Mesenchymal stem cell (in vitro differentiated cells and primary cell): ENCODE measurements around the gene PSPN. TPM values are rescaled to one million over a fixed set of nuclear protein-coding genes. Genes with fewer than 3 reads are reported as not detected.

Source experiments
- DNase-seq: peaks from one replicate; pipeline ENCODE4 v3.0.0-alpha.2; 2013
- H2AFZ ChIP-seq: one replicate; pipeline ENCODE4 v1.6.1; 2013; ENCODE audit warnings: low read depth, mild to moderate bottlenecking, control low read depth, inconsistent platforms, low read length, moderate library complexity
- H2AK5ac ChIP-seq: 2 replicates; pipeline ENCODE4 v1.6.1; 2013; ENCODE audit warnings: low read length, moderate library complexity, mild to moderate bottlenecking, inconsistent platforms; ENCODE audit not compliant: severe bottlenecking
- H2BK120ac ChIP-seq: one replicate; pipeline ENCODE4 v1.6.1; 2013; ENCODE audit warnings: low read depth, mild to moderate bottlenecking, inconsistent platforms, low read length, moderate library complexity
- H2BK12ac ChIP-seq, 2 experiments: one replicate each; pipeline ENCODE4 v1.6.1; 2013; ENCODE audit warnings: inconsistent platforms in 2 of 2, low read length in 2 of 2, mild to moderate bottlenecking in 2 of 2, moderate library complexity in 2 of 2, control low read depth in 1 of 2
- H2BK15ac ChIP-seq: one replicate; pipeline ENCODE4 v1.6.1; 2013; ENCODE audit warnings: mild to moderate bottlenecking, low read depth, inconsistent platforms; ENCODE audit not compliant: poor library complexity, severe bottlenecking
- H2BK5ac ChIP-seq: 2 replicates; pipeline ENCODE4 v1.6.1; 2013; ENCODE audit warnings: low read depth, mild to moderate bottlenecking, low read length, control low read depth, inconsistent platforms; ENCODE audit not compliant: poor library complexity, severe bottlenecking
- H3K14ac ChIP-seq, 2 experiments: one replicate each; pipeline ENCODE4 v1.6.1; 2013; ENCODE audit warnings: inconsistent platforms in 2 of 2, low read length in 2 of 2, control low read depth in 1 of 2, mild to moderate bottlenecking in 1 of 2, moderate library complexity in 1 of 2
- H3K18ac ChIP-seq, 2 experiments: one replicate each; pipeline ENCODE4 v1.6.1; 2013; ENCODE audit warnings: inconsistent platforms in 2 of 2, low read length in 2 of 2, control low read depth in 1 of 2, low read depth in 1 of 2, mild to moderate bottlenecking in 1 of 2
- H3K23ac ChIP-seq, 2 experiments: one replicate each; pipeline ENCODE4 v1.6.1; 2013; ENCODE audit warnings: inconsistent platforms in 2 of 2, low read length in 2 of 2, mild to moderate bottlenecking in 2 of 2, moderate library complexity in 2 of 2, control low read depth in 1 of 2
- H3K27ac ChIP-seq: 2 replicates; pipeline ENCODE4 v1.5.1; 2013; ENCODE audit warnings: mild to moderate bottlenecking, moderate library complexity, low read length, control low read depth, inconsistent platforms; ENCODE audit not compliant: poor library complexity, severe bottlenecking
- H3K27me3 ChIP-seq, 2 experiments: 2 replicates each; pipeline versions ENCODE4 v1.6.1 to v1.7.0; 2013; ENCODE audit warnings: low read length in 2 of 2, mild to moderate bottlenecking in 2 of 2, moderate library complexity in 2 of 2, control low read depth in 1 of 2, inconsistent platforms in 1 of 2; ENCODE audit not compliant: control insufficient read depth in 1 of 2, insufficient read depth in 1 of 2
- H3K36me3 ChIP-seq, 2 experiments: 2 replicates each; pipeline versions ENCODE4 v1.6.1 to v1.7.0; 2013; ENCODE audit warnings: low read length in 2 of 2, control low read depth in 1 of 2, inconsistent platforms in 1 of 2, low read depth in 1 of 2, mild to moderate bottlenecking in 1 of 2; ENCODE audit not compliant: insufficient read depth in 2 of 2, control insufficient read depth in 1 of 2
- H3K4ac ChIP-seq, 2 experiments: one replicate each; pipeline ENCODE4 v1.6.1; 2013; ENCODE audit warnings: inconsistent platforms in 2 of 2, low read length in 2 of 2, mild to moderate bottlenecking in 2 of 2, moderate library complexity in 2 of 2, control low read depth in 1 of 2, low read depth in 1 of 2
- H3K4me1 ChIP-seq: 2 replicates; pipeline ENCODE4 v1.6.1; 2013; ENCODE audit warnings: low read depth, low read length, control low read depth; ENCODE audit not compliant: control insufficient read depth, insufficient read depth
- H3K4me2 ChIP-seq: 2 replicates; pipeline ENCODE4 v1.6.1; 2013; ENCODE audit warnings: low read length, mild to moderate bottlenecking, inconsistent platforms; ENCODE audit not compliant: poor library complexity, severe bottlenecking
- H3K4me3 ChIP-seq, 2 experiments: 2 replicates each; pipeline versions ENCODE4 v1.5.1 to v1.7.0; 2013; ENCODE audit warnings: low read length in 2 of 2, mild to moderate bottlenecking in 2 of 2, control low read depth in 1 of 2, low read depth in 1 of 2; ENCODE audit not compliant: insufficient read depth in 1 of 2
- H3K79me1 ChIP-seq: replicated peaks from 2 replicates; pipeline ENCODE4 v1.6.1; 2013; ENCODE audit warnings: mild to moderate bottlenecking, control low read depth, low read length, inconsistent platforms; ENCODE audit not compliant: poor library complexity, severe bottlenecking
- H3K9ac ChIP-seq: 2 replicates; pipeline ENCODE4 v1.7.0; 2013; ENCODE audit warnings: mild to moderate bottlenecking, low read length, moderate library complexity
- H3K9me3 ChIP-seq: 2 replicates; pipeline ENCODE4 v1.7.0; 2013; ENCODE audit warnings: mild to moderate bottlenecking, low read length; ENCODE audit not compliant: control insufficient read depth
- H4K8ac ChIP-seq: one replicate; pipeline ENCODE4 v1.6.1; 2013; ENCODE audit warnings: inconsistent platforms, mild to moderate bottlenecking, low read length, moderate library complexity
- H4K91ac ChIP-seq: one replicate; pipeline ENCODE4 v1.6.1; 2013; ENCODE audit warnings: mild to moderate bottlenecking, low read length, inconsistent platforms
- WGBS: methylation state at CpG from one replicate; pipeline ENCODE4 v1.1.7; 2013; ENCODE audit warnings: mixed read lengths; 5-methylcytosine and 5-hydroxymethylcytosine counted together
- polyA plus RNA-seq, 2 experiments: library from polyadenylated mRNA; stranded (reverse); fragments of 200-250 nt; gene quantifications; one replicate each; pipeline ENCODE4 v1.2.3, GENCODE V29; 2013

Gene PSPN, protein sequence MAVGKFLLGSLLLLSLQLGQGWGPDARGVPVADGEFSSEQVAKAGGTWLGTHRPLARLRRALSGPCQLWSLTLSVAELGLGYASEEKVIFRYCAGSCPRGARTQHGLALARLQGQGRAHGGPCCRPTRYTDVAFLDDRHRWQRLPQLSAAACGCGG
- 0.97 TPM for polyA plus RNA-seq (2013, experiment 1 of 2)
- 0.82 TPM for polyA plus RNA-seq (2013, experiment 2 of 2)

DNA sequence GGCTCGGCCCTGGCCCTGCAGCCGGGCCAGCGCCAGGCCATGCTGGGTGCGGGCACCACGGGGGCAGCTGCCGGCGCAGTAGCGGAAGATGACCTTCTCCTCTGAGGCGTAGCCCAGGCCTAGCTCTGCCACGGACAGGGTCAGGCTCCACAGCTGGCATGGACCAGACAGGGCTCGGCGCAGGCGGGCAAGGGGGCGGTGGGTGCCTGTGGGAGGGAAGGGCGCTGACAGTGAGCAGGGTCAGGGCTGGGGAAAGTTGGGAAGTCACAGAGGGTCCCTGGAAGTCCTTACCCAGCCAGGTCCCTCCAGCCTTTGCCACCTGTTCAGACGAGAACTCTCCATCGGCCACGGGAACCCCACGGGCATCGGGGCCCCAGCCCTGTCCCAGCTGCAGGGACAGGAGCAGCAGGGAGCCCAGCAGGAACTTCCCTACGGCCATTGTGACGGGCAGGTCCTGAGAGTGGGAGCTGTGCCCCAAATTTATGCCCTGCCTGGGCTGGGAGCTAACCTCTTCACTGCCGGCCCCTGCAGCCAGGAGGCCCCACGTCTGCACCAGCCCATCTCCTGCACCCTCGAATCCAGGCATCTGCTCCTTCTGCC, at the start of gene PSPN:
PSPN (minus strand) TSS at position 523 of the 600 bp plus-strand sequence; CDS start at position 439, 84 bp downstream.
- H3K27me3 ChIP-seq, result no peaks in the 10 kb centered on the region

DNA sequence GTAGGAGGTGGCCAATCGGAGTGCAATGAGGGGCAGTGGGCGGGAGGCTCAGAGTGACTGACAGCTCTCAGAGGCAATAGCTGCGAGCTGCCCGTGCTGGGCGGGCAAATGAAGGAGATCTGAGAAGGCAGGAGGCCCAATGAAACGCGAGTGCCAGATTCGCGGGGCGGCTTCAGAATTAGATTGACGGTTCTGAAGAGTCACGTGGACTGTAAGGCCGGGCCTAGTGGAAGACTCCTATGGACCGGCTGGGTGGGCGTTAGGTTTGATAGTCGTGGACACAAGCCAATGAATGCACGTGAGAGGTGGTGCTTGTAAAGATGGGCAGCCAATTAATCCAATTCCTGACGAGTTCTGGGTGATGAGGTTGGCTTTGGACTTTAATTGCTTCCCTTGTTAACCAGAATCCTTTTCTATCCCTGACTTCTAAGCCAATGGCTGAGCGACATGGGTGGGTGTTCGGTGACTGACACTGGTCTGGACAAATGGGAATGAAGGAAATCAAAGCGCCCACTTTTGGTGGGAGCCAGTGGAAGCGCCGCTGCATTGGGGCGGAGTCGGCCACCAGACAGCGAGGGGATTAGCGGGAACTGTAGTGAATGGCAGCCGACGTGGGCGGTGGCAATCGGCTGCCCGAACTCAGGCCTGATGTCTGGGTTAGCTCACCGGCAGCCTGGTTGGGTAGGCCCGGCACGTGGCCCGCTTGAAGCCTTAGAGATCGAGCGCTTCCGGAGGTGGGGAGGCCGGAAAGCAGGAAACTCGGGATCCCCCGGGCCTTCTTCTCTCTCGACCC, 49.4 kb upstream of the PSPN start:
- Histone ChIP-seq H3K4ac (peak overlapping the region in 1 of 2 experiments; percentile 64), H2BK12ac (no peak overlapping the region), H4K91ac (no peak overlapping the region), H3K27me3 (peaks cover 9% of the 10 kb centered on the region in 2 experiments), H3K4me1 (peaks cover 19% of the 10 kb centered on the region), H3K36me3 (peaks cover 21 to 22% of the 10 kb centered on the region in 2 experiments), H2BK15ac (peak overlapping the region; percentile 6), H3K79me1 (peaks cover 5% of the 10 kb centered on the region), H3K18ac (peak overlapping the region in 1 of 2 experiments; percentile 92), H3K14ac (no peak overlapping the region), H3K23ac (no peak overlapping the region), H2AK5ac (no peak overlapping the region), H3K4me3 (peak overlapping the region in 1 of 2 experiments; percentile 50), H2AFZ (peak overlapping the region; percentile 48), H4K8ac (peak overlapping the region; percentile 99), H3K9ac (peak overlapping the region; percentile 53), H2BK120ac (no peak overlapping the region), H3K9me3 (no peaks in the 10 kb centered on the region), H3K27ac (peak overlapping the region; percentile 62), H3K4me2 (no peak overlapping the region), H2BK5ac (no peak overlapping the region)
- DNase-seq, result peak; percentile 100
- 11% methylated on average over 42 of the region's 43 CpGs for WGBS

More for the DNA sequence above, at the start of gene PSPN:
- H2AK5ac ChIP-seq, result peak within 1 kb of the TSS; percentile 56
- no peak within 1 kb of the TSS for H2BK15ac ChIP-seq
- no peak within 1 kb of the TSS for H3K27ac ChIP-seq
- DNase-seq, result no peak
- H3K4me2 ChIP-seq, result no peak within 1 kb of the TSS
- H3K14ac ChIP-seq, result no peak within 1 kb of the TSS
- H3K4ac ChIP-seq, result no peak within 1 kb of the TSS
- H2BK5ac ChIP-seq, result no peak within 1 kb of the TSS
- peaks cover 7% of the 10 kb centered on the region for H3K79me1 ChIP-seq
- peaks cover 36% of the 10 kb centered on the region for H3K4me1 ChIP-seq
- H2AFZ ChIP-seq, result no peak within 1 kb of the TSS
- H4K91ac ChIP-seq, result no peak within 1 kb of the TSS
- 94% methylated on average over 25 of the region's 25 CpGs for WGBS
- H3K36me3 ChIP-seq, result peaks cover 22 to 47% of the 10 kb centered on the region in 2 experiments
- no peak within 1 kb of the TSS for H2BK120ac ChIP-seq
- H3K9ac ChIP-seq, result peak within 1 kb of the TSS; percentile 9
- H4K8ac ChIP-seq, result no peak within 1 kb of the TSS
- H3K18ac ChIP-seq, result no peak within 1 kb of the TSS
- H3K23ac ChIP-seq, result no peak within 1 kb of the TSS
- H2BK12ac ChIP-seq, result peak within 1 kb of the TSS in 1 of 2 experiments; percentile 17
- peak within 1 kb of the TSS in 1 of 2 experiments; percentile 14 for H3K4me3 ChIP-seq
- peaks cover 9% of the 10 kb centered on the region for H3K9me3 ChIP-seq

DNA sequence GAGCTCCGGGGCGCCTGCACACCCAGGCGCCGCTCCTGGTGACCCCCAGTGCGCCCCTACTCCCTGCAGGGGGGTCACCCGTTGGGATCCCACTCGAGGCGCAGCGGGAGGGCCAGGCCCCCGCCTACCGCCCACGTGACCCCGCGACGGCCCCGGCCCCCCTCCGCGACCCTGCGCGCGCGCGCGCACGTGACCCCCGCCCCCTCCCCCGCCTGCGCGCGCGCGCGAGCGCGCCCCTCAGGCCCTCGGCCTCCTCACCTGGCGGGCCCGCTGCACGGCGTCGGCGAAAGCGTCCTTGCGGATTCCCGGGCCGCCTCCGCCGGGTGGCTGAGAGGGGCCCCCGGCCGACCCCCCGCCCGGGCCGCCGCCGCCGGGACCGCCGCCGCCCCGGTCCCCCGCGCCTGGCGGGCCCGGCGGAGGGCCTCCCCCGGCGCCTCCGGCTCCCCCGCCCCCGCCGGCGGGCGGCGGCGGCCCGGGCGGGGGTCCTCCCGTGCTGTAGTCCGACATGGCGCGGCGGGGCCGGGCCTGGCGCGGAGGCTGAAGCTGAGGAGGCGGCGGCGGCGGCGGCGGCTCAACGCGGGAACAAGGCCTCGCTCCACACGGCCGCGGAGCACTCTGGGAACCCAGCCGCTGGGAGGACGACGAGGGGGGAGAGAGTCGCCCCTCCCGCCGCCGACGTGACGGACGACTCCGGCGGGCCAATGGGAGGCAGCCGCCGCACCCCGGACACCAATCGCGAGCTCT, 48.6 kb upstream of the PSPN start, which contains the start of gene KHSRP:
KHSRP (minus strand) TSS at position 617 of the 744 bp plus-strand sequence; CDS start at position 507, 110 bp downstream.
- peak within 1 kb of the TSS in 1 of 2 experiments; percentile 36 for H3K23ac ChIP-seq
- H3K9me3 ChIP-seq, result no peaks in the 10 kb centered on the region
- peak within 1 kb of the TSS; percentile 83 to 95 for H3K4me3 ChIP-seq
- H3K14ac ChIP-seq, result peak within 1 kb of the TSS in 1 of 2 experiments; percentile 45
- peak within 1 kb of the TSS; percentile 75 for H3K4me2 ChIP-seq
- H3K9ac ChIP-seq, result peak within 1 kb of the TSS; percentile 96
- H3K27ac ChIP-seq, result peak within 1 kb of the TSS; percentile 62
- H2AFZ ChIP-seq, result peak within 1 kb of the TSS; percentile 48
- H3K27me3 ChIP-seq, result peaks cover 2% of the 10 kb centered on the region in 2 experiments
- H3K4me1 ChIP-seq, result peaks cover 21% of the 10 kb centered on the region
- no peak within 1 kb of the TSS for H2BK12ac ChIP-seq
- peak within 1 kb of the TSS; percentile 93 for H4K91ac ChIP-seq
- WGBS, result under 1% methylated on average over 34 of the region's 114 CpGs
- H2BK15ac ChIP-seq, result peak within 1 kb of the TSS; percentile 70
- no peak within 1 kb of the TSS for H2BK5ac ChIP-seq
- peak within 1 kb of the TSS; percentile 85 for H2AK5ac ChIP-seq
- H3K79me1 ChIP-seq, result peaks cover 5% of the 10 kb centered on the region
- H3K18ac ChIP-seq, result peak within 1 kb of the TSS; percentile 74 to 92
- peak within 1 kb of the TSS; percentile 13 to 64 for H3K4ac ChIP-seq
- peaks cover 28 to 29% of the 10 kb centered on the region in 2 experiments for H3K36me3 ChIP-seq
- peak within 1 kb of the TSS; percentile 99 for H4K8ac ChIP-seq
- peak; percentile 9 for DNase-seq
- H2BK120ac ChIP-seq, result peak within 1 kb of the TSS; percentile 78
